GM23338 (cell line): Measurements from ENCODE around the gene CEPT1.

ENCODE experiments used
- CREB1 ChIP-seq: fragments of 250-450 bp; sonication (Bioruptor Pico); IDR thresholded peaks from 2 replicates; pipeline ENCODE4 v1.5.0; 2020; ENCODE audit warnings: low read depth, mild to moderate bottlenecking, moderate library complexity
- CTCF ChIP-seq, 2 experiments: fragments of 200-600 bp in 1 of 2; sonication (generic) in 1 of 2; conservative IDR thresholded peaks; 2 replicates each; pipeline versions ENCODE4 v1.5.1 to v1.6.1; 2016 to 2017; ENCODE audit warnings: antibody characterized with exemption in 2 of 2, low read depth in 2 of 2, mild to moderate bottlenecking in 2 of 2, moderate library complexity in 1 of 2
- ETS1 ChIP-seq: IDR thresholded peaks from 2 replicates; pipeline ENCODE4 v1.6.1; 2016; ENCODE audit warnings: antibody characterized with exemption
- EZH2 ChIP-seq: fragments of 200-600 bp; sonication (generic); IDR thresholded peaks from one replicate; pipeline ENCODE4 v1.8.0; 2017; ENCODE audit warnings: antibody characterized with exemption, mild to moderate bottlenecking, low read depth; ENCODE audit not compliant: unreplicated experiment
- EZH2phosphoT487 ChIP-seq: fragments of 200-600 bp; sonication (generic); IDR thresholded peaks from one replicate; pipeline ENCODE4 v1.8.1; 2018; ENCODE audit warnings: antibody characterized with exemption; ENCODE audit not compliant: unreplicated experiment
- JUNB ChIP-seq: IDR thresholded peaks from one replicate; pipeline ENCODE4 v1.6.1; 2016; ENCODE audit warnings: antibody characterized with exemption; ENCODE audit not compliant: unreplicated experiment
- NANOG ChIP-seq: IDR thresholded peaks from 2 replicates; pipeline ENCODE4 v1.6.1; 2016; ENCODE audit warnings: antibody characterized with exemption, borderline replicate concordance
- POLR2AphosphoS5 ChIP-seq: IDR thresholded peaks from 2 replicates; pipeline ENCODE4 v1.6.1; 2016; ENCODE audit warnings: antibody characterized with exemption, low read depth
- REST ChIP-seq: IDR thresholded peaks from one replicate; pipeline ENCODE4 v1.6.1; 2018; ENCODE audit warnings: antibody characterized with exemption; ENCODE audit not compliant: unreplicated experiment
- ZNF114 ChIP-seq: fragments of 250-450 bp; sonication (Bioruptor Pico); IDR thresholded peaks from 2 replicates; pipeline ENCODE4 v1.5.0; 2020; ENCODE audit warnings: mild to moderate bottlenecking, moderate library complexity
- ZNF331 ChIP-seq: fragments of 250-450 bp; sonication (Bioruptor Pico); IDR thresholded peaks from 2 replicates; pipeline ENCODE4 v1.5.0; 2020; ENCODE audit warnings: low read depth, mild to moderate bottlenecking, moderate library complexity

DNA sequence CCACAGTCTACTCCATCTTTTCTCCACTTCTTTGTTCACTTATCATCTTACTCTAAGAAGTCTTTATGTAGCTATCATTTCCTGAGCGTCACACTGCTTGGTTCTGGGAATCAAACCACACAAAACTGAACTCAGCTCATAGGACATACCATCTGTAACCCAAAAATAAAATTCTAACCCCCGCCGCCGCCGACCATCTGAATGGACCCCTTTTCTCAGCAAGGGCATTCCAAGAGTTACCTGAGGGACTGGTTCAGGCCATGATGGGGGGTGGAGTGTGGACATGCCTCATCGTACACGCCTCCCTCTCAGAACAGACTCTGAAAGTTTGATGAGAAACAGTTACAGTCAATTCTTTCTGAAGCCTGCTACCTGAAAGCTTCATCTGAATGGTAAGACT lies 74.9 kb downstream of the CEPT1 start:
- no peak for TF ChIP-seq CTCF (conservative IDR thresholded peaks at IDR 0.05; ENCODE audit: low read depth in 2 of 2)
- no peak for TF ChIP-seq EZH2
- TF ChIP-seq REST: no peak
- TF ChIP-seq POLR2AphosphoS5: no peak
- TF ChIP-seq JUNB: no peak
- no peak for TF ChIP-seq CREB1
- TF ChIP-seq EZH2phosphoT487: no peak
- no peak for TF ChIP-seq ZNF331 (CRISPR knock-in tag)
- no peak for TF ChIP-seq ZNF114 (CRISPR knock-in tag)
- TF ChIP-seq ETS1: no peak
- no peak for TF ChIP-seq NANOG
